ENCODE data around the gene GRIN2A. TPM values are rescaled to one million over a fixed set of nuclear protein-coding genes. Genes with fewer than 3 reads are reported as not detected.

The GRIN2A gene
- total RNA-seq, 1 donor from 2014 or later = not detected

GRCh38 chr16:9908613-9909012, 273.6 kb downstream of the GRIN2A start:
- no peaks in the 10 kb centered on the region for H3K4me1 Mint-ChIP-seq (ENCODE audit: unreplicated experiment)
- H3K27me3 Mint-ChIP-seq (ENCODE audit: unreplicated experiment) = no peaks in the 10 kb centered on the region
- H3K4me3 Mint-ChIP-seq (ENCODE audit: unreplicated experiment) = no peak overlapping the region
- TF ChIP-seq, protein P1, sequence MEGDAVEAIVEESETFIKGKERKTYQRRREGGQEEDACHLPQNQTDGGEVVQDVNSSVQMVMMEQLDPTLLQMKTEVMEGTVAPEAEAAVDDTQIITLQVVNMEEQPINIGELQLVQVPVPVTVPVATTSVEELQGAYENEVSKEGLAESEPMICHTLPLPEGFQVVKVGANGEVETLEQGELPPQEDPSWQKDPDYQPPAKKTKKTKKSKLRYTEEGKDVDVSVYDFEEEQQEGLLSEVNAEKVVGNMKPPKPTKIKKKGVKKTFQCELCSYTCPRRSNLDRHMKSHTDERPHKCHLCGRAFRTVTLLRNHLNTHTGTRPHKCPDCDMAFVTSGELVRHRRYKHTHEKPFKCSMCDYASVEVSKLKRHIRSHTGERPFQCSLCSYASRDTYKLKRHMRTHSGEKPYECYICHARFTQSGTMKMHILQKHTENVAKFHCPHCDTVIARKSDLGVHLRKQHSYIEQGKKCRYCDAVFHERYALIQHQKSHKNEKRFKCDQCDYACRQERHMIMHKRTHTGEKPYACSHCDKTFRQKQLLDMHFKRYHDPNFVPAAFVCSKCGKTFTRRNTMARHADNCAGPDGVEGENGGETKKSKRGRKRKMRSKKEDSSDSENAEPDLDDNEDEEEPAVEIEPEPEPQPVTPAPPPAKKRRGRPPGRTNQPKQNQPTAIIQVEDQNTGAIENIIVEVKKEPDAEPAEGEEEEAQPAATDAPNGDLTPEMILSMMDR (IDR thresholded peaks at IDR 0.05) = no peak
- no peak overlapping the region for H3K27ac Mint-ChIP-seq (ENCODE audit: unreplicated experiment)
- H3K9me3 Mint-ChIP-seq (ENCODE audit: unreplicated experiment) = peaks cover 10% of the 10 kb centered on the region
- H3K36me3 Mint-ChIP-seq (ENCODE audit: unreplicated experiment) = no peaks in the 10 kb centered on the region
- DNase-seq (ENCODE audit: extremely low spot score, unreplicated experiment) = no peak

- Mint-ChIP-seq H3K4me1 (ENCODE audit: unreplicated experiment) (no peaks in the 10 kb centered on the region), H3K36me3 (ENCODE audit: unreplicated experiment) (no peaks in the 10 kb centered on the region), H3K27ac (ENCODE audit: unreplicated experiment) (no peak overlapping the region), H3K4me3 (ENCODE audit: unreplicated experiment) (no peak overlapping the region), H3K27me3 (ENCODE audit: unreplicated experiment) (no peaks in the 10 kb centered on the region), H3K9me3 (ENCODE audit: unreplicated experiment) (peaks cover 15% of the 10 kb centered on the region)
- TF ChIP-seq, protein P1 (IDR thresholded peaks at IDR 0.05) = no peak
- no peak for DNase-seq (ENCODE audit: extremely low spot score, unreplicated experiment)
Observed at GRCh38 chr16:9907752-9908151, 274.5 kb downstream of the GRIN2A start.

DNA sequence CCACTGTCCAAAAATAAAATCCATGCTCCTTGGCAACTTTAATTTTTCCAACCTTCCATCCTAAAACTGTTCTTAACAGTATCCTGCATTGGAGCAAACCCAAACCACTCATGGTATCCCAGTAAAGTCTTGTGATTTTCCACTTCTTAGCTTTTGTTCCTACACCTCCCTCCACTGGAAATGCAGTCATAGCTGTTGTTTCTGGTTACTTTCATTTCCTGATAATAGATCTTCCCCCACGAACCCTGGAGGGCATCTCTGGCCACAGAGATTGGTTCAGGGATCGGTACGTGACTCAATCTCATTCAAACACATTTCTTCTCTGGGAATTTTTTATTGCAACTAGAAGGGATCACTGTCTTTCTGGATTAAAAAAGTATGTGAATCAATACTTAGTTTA, 276.0 kb downstream of the GRIN2A start:
- no peaks in the 10 kb centered on the region for H3K36me3 Mint-ChIP-seq (ENCODE audit: unreplicated experiment)
- TF ChIP-seq, protein P1 (IDR thresholded peaks at IDR 0.05) = no peak
- no peaks in the 10 kb centered on the region for H3K4me1 Mint-ChIP-seq (ENCODE audit: unreplicated experiment)
- H3K27ac Mint-ChIP-seq (ENCODE audit: unreplicated experiment) = no peak overlapping the region
- H3K27me3 Mint-ChIP-seq (ENCODE audit: unreplicated experiment) = no peaks in the 10 kb centered on the region
- no peak overlapping the region for H3K4me3 Mint-ChIP-seq (ENCODE audit: unreplicated experiment)
- no peak for DNase-seq (ENCODE audit: extremely low spot score, unreplicated experiment)
- peaks cover 15% of the 10 kb centered on the region for H3K9me3 Mint-ChIP-seq (ENCODE audit: unreplicated experiment)

DNA sequence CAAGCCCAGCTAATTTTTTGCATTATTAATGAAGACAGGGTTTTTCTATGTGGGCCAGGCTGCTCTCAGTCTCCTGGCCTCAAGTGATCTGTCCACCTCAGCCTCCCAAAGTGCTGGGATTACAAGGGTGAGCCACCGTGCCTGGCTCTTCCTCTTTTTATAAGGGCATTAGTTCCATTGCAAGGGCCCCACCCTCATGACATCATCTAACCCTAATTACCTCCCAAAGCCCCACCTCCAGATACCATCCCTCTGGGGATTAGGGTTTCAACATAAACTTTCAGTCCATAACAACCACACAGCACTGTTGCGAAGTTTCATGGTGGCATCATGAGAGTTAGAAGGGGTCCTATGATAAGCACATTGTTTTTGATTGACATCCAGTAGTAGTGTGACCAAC, 277.7 kb downstream of the GRIN2A start:
- Mint-ChIP-seq H3K9me3 (ENCODE audit: unreplicated experiment) (peaks cover 22% of the 10 kb centered on the region), H3K36me3 (ENCODE audit: unreplicated experiment) (no peaks in the 10 kb centered on the region), H3K4me3 (ENCODE audit: unreplicated experiment) (no peak overlapping the region), H3K27me3 (ENCODE audit: unreplicated experiment) (no peaks in the 10 kb centered on the region), H3K4me1 (ENCODE audit: unreplicated experiment) (no peaks in the 10 kb centered on the region), H3K27ac (ENCODE audit: unreplicated experiment) (no peak overlapping the region)
- no peak for DNase-seq (ENCODE audit: extremely low spot score, unreplicated experiment)
- TF ChIP-seq, protein P1 (IDR thresholded peaks at IDR 0.05) = no peak

DNA sequence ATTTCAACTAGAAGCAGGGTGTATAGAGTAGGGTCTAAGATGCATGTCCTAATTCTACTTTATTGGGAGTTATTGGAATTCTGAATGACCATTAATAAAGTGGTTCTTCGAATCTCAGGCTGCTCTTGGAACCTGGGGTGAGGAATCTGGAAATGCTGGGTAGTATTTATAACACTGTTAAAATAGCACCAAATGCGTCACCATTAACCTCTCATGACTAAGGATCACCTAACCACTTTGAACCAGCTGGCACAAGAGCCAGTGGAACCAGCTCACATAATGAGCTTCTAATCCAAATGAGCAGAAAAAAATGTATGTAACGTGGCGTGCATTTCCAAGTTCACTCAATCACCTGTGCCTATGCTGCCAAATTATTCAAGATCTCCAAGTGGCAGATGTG, 281.7 kb downstream of the GRIN2A start:
- Mint-ChIP-seq H3K4me3 (ENCODE audit: unreplicated experiment) (no peak overlapping the region), H3K4me1 (ENCODE audit: unreplicated experiment) (no peaks in the 10 kb centered on the region)
- TF ChIP-seq, protein P1 (IDR thresholded peaks at IDR 0.05) = no peak

More for the DNA sequence above, 281.7 kb downstream of the GRIN2A start:
- Mint-ChIP-seq H3K27ac (ENCODE audit: unreplicated experiment) (no peak overlapping the region), H3K36me3 (ENCODE audit: unreplicated experiment) (no peaks in the 10 kb centered on the region), H3K9me3 (ENCODE audit: unreplicated experiment) (peaks cover 16% of the 10 kb centered on the region), H3K27me3 (ENCODE audit: unreplicated experiment) (no peaks in the 10 kb centered on the region)
- no peak for DNase-seq (ENCODE audit: extremely low spot score, unreplicated experiment)
